ENCODE measurements around the gene SLC44A5.
A peak's percentile ranks its signal among the peaks of the same experiment; 100 is the strongest.
"Not testable (repeated sequence)": the region's sequence is repeated elsewhere in the genome, so short reads cannot be mapped to it uniquely, and the experiment has no call there.

Gene SLC44A5

DNA sequence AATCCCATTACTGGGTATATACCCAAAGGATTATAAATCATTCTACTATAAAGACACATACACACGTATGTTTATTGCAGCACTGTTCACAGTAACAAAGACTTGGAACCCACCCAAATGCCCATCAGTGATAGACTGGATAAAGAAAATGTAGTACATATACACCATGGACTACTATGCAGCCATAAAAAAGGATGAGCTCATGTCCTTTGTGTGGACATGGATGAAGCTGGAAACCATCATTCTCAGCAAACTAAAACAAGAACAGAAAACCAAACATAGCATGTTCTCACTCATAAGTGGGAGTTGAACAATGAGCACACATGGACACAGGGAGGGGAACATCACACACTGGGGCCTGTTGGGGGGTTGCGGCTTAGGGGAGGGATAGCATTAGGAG lies 347.3 kb downstream of the SLC44A5 start:
- DNase-seq: not testable (repeated sequence)

- not testable (repeated sequence) for DNase-seq
Observed at GRCh38 chr1:75261946-75262345, 349.0 kb downstream of the SLC44A5 start.

DNA sequence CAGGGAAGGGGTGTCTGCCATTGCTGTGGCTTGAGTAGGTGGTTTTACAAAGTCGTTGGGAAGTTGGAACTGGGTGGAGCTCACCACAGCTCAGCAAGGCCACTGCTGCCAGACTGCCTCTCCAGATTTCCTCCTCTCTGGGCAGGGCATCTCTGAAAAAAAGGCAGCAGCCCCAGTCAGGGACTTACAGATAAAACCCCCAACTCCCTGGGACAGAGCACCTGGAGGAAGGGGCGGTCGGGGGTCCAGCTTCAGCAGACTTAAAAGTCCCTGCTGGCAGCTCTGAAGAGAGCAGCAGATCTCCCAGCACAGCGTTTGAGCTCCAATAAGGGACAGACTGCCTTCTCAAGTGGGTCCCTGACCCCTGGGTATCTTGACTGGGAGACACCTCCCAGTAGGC lies 352.6 kb downstream of the SLC44A5 start:
- DNase-seq: no peak

GRCh38 chr1:75257424-75257823 lies 353.5 kb downstream of the SLC44A5 start:
- DNase-seq: no peak

DNA sequence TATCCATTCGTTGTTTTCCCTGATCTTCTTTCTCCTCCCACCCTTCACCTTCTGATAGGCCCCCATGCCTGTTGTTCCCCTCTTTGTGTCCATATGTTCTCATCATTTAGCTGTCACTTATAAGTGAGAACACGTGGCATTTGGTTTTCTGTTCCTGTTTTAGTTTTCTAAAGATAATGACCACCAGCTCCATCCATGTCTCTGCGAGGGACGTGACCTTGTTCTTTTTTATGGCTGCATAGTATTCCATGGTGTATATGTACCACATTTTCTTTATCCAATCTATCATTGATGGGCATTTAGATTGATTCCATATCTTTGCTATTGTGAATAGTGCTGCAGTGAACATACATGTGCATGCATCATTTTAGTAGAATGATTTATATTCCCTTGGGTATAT lies 360.8 kb downstream of the SLC44A5 start:
- not testable (repeated sequence) for DNase-seq

DNA sequence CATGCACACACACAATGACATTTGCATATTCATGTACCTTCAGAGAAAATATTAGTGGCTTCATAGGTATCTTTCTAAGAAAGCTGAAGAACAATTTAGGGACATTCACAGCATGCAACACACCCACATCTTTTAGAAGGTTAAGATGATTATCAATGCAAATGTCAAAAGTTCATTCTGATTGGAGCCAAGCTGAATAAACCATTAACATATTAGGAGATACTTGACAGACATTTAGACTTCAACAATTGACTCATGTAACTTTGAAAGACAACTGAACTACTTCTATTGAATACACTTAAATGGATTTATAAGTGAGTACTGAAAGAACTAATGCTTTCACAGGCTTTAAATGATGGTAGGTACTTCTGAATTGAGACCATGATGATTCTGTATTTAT lies 365.7 kb downstream of the SLC44A5 start:
- no peak for DNase-seq

DNA sequence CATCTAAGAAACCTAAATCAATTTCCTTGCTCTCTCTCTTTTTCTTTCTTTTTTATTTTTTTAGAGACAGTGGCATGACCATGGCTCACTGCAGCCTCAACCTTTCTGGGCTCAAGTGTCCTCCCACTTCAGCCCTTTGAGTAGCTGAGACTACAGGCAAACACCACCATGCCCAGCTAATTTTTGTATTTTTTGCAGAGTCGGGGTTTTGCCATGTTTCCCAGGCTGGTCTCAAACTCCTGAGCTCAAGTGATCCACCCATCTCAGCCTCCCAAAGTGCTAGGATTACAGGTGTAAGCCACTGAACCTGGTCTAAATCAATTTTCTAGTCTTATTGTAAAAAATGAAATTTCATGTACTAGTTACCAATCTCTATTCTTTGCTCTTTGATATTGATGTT lies 367.8 kb downstream of the SLC44A5 start:
- no peak for DNase-seq

DNA sequence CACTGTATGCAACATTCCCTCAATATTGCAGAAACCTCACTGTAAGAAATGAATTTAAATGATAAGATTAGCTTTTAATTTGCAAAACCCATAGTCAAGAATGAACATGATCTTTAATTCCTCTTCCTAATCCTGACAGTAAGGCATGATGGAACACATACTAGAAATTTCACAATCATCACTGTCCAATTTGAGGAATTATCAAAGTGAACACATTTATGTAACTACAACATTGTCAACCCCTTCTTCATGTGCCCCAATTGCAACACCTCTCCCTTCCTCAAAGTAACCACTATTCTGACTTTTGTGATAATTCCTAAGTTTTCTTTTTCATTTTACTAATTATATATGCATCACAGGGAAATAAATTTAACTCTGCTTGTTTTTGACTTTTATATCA lies 373.6 kb downstream of the SLC44A5 start:
- DNase-seq: peak; percentile 39

DNA sequence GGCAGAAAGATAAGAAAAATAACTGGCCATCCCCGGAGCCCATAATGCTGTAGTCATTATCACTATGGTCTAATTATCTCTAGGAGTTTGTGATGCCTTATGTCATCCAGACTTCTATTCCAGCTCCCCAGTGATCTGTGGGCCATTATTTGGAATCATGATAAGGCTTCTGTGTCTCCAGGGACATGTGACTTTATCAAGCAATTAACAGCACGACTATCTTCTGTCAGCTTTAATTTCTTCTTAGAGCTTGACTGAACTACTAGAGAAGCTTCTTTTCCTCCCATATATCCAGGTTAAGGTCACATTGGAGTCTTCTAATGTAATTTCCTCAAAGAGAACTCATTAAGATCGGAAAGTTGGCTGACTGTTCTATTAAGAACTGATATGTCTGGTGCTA lies 376.4 kb downstream of the SLC44A5 start:
- peak; percentile 20 for DNase-seq

DNA sequence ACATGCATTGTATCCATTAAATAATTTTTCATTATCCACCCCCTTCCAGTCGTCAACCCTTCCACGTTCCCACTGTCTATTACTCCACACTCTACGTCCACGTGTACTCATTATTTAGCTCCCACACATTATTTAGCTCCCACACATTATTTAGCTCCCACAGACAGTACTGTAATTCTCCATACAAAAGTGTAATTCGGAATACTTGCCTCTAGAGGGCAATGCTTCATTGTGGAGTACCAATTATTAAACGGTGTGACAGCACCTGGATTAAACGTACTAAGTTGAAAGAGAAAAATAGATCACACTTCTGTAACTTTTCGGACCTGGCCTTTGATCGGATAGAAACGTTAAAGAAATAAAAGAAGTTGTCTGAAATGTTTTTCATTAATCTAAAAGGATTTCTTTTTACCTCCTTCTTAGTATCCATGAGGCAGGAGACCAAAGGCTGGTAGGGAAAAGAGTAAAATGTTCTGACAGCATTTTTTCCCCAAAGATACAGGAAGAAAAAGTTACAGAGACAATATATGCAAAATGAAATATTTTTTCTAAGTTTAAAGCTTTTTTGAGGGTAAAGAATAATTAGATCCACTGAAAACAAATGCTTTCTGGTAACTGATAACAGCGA lies 377.5 kb downstream of the SLC44A5 start:
- DNase-seq: peak; percentile 58

DNA sequence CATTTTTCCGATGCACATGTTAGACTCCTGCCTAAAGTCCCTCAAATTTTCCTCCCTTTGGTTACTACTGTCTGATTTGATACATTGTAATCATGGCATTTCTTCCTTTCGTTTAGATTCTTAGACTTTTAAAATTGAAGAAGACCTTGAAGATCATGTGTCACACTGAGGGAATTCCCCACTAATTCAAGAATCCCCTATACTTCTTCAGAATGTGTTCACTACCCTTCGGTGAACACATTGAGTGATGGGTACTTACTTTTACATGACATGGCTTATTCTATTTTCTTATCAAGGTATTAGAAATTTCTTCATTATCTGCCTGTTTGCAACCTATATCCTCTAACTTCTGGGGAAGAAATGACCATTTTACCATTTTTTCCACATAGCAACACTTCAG lies 390.8 kb downstream of the SLC44A5 start:
- DNase-seq: no peak

DNA sequence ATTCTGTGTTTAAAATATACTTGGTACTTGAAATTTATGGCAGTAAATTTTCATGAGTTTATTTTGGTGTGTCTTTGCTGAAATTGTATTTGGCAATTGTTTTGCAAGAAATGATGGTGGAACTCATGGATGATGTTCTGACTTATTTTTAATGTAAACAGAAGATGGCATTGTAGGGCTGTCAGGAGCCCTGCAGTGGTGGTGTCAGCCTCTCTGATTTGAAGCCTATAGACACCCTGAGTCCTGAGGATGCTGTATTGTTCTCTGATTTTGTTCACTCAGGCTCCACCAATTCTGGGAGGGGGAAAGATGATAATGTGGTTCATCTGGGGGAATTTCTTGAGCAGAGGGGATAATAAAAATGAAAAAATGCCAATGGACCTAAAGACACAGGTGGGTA lies 396.9 kb downstream of the SLC44A5 start:
- no peak for DNase-seq

- no peak for DNase-seq
Observed at GRCh38 chr1:75211648-75212047, 399.3 kb downstream of the SLC44A5 start.

DNA sequence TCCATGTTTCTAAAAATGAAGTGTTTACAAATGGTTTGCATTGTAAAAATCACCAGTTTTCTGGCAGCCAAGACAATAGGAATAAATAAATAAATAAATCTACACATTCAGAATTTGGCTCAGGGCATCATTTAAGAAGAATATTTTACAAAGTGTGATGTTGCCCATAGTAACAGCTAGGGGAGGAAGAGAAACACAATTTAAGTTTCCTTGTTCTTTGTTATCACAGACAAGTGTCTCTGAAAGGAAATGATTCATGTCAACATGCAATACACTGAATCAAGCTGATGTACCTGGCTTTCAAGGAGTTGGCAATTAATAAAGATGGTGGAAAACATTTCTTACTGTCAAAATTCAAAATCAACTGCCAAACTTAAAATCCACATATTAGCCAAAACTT lies 402.1 kb downstream of the SLC44A5 start:
- no peak for DNase-seq

- peak; percentile 64 for DNase-seq
Observed at GRCh38 chr1:75203415-75204277, 407.3 kb downstream of the SLC44A5 start.

- DNase-seq: no peak
Observed at GRCh38 chr1:75202751-75203150, 408.2 kb downstream of the SLC44A5 start.

DNA sequence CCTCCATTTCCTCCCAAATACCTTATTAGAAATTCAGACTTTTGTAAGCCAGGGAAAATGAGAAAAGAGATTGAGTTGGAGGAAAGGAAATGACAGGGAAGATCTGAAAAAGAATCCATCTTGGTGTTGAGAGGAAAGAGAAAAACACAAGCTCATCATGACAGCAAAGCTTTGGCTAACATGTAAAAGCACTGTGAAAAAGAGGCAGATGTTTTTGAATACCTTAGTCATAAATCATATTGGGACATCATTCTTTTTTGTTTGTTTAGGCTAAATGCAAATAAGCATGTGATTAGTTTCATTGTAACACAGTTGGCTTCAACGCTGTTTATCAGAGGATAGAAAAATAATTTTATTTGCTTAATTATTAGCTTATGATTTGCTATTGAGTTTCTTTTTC lies 412.2 kb downstream of the SLC44A5 start:
- DNase-seq: no peak

GRCh38 chr1:75198163-75198562 lies 412.8 kb downstream of the SLC44A5 start:
- DNase-seq: no peak

DNA sequence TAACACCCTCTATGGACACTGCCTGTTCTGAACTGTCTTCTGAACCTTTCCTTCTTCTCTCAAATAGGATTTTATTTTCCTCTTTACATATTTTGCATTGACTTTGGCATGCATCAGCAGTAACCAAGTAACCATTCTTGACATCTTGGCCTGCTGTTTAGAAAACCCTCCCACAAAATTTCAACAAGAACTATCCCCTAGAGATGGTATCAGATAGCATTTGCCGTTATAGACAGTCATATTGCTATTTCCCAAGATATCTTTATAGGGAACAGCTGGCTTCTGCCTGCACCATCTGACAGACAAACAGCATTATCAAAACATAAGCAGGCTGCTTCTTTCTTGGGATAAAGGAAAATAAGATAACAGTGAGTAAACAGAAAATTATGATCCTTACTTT lies 422.0 kb downstream of the SLC44A5 start:
- no peak for DNase-seq

DNA sequence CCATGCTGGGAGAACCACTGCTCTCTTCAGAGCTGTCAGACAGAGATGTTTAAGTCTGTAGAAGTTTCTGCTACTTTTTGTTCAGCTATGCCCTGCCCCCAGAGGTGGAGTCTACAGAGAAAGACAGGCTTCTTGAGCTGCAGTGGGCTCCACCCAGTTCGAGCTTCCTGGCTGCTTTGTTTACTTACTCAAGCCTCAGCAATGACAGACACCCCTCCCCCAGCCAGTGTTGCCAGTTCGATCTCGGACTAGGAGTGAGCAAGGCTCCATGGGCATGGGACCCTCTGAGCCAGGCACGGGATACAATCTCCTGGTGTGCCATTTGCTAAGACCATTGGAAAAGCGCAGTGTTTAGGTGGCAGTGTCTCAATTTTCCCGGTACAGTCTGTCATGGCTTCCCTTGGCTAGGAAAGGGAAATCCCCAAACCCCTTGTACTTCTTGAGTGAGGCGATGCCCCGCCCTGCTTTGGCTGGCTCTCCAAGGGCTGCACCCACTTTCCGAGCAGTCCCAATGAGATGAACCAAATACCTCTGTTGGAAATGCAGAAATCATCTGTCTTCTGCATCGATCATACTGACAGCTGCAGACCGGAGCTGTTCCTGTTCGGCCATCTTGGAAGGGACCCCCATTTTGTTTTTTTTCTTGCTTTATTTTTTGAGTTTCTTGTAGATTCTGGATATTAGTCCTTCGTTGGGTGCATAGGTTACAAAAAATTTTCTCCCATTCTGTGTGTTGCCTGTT lies 429.5 kb downstream of the SLC44A5 start:
- DNase-seq: not testable (repeated sequence)

DNA sequence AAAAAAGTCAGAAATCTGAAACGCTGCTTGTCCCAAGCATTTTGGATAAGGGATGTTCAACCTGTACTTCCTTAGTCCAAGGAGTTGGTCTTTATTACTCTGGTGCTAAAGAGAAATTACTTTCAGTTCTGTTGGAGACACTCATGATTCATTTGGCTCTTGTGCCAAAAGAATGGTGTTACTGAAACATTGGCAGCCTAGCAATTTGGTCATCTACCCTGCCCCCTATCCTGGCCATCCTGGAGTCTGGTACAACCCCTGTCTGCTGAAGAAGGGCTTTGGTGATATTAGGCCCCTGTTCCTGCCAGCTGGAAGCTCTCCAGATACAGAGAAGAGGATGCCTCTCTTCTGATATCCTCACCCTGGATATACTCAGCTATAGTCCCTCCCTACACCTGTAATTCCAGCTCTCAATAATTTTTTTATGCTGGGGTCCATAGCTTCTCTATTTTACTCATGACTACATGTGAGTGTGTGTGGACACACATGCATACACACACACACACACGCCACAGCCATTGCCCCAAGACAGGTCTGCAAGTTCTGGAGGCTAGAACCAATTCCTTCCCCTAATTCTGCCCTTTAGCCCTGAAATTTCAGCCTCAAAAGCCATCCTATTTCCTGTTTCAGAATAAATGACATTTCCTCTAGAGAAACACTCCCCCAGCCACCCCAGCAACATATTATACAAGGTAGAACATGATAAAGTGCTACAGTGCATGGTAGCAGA lies 436.7 kb downstream of the SLC44A5 start:
- no peak for DNase-seq

- DNase-seq: no peak
Observed at GRCh38 chr1:75172556-75172955, 438.4 kb downstream of the SLC44A5 start.

DNA sequence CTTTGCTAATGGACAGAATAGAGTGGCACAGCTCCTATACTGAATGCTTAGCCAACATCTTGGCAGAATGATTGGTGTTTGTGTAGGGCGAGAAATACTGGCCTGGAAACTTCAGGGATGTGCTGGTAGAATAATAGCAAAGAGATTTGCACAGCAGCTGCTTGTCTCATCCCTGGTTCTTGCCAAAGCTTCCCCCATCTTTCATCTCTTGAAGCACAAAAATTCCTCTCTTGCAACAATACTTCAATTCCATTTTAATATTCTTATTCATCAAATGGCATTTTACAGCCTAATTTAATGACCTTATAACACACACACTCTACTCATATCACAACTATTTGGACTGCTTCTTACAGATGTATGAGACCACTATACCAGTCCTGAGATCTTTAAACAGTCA lies 439.0 kb downstream of the SLC44A5 start:
- no peak for DNase-seq
